D341Med (cell line): Measurements from ENCODE around the gene IBTK.
"Not testable (repeated sequence)": the region's sequence is repeated elsewhere in the genome, so short reads cannot be mapped to it uniquely, and the experiment has no call there.

Experiments
- DNase-seq: peaks from one replicate; pipeline ENCODE4 v3.0.0; 2012; ENCODE audit warnings: low spot score

IBTK gene

DNA sequence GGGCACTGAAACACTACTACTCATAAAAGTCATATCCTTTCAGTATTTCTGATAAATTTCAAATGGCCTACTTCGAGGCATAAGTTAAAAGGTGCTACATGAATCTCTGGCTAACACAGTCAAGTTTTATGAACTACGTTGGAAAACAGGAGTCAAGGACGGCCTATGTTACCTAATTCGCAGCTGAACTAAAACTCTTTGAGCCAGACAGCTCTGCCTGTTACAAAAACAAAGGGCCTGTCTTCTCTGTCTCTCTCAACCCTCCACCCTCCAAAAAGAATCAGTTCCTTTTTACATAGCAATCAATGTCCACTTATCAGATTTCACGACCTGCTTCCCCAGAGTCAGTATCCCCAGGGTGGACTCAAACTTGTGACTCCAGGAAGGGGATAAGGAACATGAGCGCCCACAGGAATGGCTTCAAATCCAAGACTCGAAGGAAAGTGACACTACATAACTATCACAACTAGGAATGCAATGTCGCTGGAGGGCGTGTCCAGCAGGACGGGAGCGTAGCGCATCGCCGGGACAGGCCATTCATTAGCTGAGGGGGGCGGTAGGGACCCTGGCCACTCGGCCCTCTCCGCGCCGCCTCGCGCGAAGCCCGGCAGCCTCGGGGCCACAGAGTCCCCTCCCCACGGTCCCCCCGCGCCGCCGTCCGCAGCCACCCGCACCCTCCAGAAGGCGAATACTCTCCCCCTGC, 591 bp downstream of the IBTK start:
- DNase-seq, result peak; percentile 80

DNA sequence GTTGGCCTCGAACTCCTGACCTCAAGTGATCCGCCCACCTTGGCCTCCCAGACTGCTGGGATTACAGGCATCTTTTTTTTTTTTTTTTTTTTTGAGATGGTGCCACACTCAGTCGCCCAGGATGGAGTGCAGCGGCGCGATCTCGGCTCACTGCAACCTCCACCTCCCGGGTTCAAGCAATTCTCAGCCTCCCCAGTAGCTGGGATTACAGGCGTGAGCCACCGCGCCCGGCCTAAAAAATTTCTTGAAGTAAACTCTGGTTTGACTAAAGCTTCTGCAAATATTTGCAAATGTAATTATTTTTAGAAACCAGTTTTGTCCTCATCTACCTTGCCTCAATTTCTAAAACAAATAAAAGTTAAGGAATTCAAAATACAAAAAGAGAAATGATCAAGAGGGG, 1.2 kb downstream of the IBTK start:
- no peak for DNase-seq

DNA sequence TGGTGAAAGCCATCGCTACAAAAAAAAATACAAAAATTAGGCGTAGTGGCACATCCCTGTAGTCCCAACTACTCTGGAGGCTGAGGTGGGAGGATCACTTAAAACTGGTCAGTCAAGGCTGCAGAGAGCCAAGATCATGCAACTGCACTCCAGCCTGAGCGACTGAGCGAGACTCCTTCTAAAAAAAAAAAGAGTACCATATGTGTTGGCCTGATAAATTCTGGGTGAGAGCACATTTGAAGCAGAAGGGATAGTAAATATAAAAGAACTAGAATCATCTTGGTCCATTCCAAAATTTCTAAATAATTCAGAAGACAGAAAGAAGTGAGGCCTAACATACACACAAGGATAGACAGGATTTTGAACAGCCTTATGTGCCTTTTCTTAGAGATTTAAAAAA, 2.2 kb downstream of the IBTK start:
- DNase-seq, result no peak

DNA sequence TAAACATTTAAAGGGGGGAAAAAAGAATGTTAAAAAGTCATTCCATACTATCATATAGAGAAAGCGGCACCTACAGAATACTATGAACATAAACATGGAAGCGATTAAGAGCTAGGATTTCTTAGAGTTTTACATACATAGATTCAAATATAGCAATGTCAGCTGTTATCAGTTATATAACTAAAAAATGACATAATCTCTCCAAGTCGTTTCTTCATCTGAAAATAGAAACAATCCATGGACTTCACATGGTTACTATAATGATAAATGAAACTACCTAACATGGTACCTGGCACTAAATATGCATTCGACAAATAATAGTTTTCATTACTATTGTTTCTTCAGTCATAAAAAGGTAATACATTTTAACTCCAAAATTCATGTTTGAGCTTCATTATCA, 3.7 kb downstream of the IBTK start:
- DNase-seq, result no peak

DNA sequence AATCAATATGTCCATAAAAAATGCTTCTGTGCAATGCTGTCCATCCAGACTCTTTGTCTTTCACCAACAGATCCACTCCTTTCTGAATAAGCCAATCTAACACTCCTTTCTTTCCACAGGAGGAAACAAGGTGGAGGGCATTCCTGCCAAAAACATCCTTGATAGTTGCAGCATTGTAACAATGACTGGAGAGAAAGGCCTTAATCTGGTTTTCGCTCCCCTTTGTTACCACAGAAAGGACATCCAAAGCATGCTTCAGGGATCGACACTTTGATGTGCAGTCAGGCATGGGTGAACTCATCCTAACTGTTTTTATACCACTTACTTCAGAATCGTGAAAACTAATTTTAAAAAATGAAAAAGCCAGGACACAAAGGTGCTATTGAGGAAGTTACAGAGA, 7.4 kb downstream of the IBTK start:
- no peak for DNase-seq

DNA sequence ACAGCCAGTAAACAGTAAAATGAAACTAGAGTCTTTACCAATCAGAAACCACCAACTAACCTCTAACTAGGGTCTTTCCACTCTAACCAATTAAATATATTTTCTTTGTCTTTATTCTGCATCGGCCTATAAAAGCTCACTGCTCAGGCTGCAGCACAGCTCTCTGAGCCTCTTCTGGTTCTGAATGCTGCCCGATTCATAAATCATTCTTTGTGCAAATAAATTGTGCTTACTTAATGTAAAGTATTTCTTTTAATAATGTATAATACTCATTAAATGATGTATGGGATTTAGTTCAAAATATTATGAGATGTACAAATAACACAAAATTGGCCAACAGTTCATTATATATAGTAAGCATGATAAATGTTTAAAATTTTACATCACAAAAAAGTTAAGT, 7.9 kb downstream of the IBTK start:
- no peak for DNase-seq

DNA sequence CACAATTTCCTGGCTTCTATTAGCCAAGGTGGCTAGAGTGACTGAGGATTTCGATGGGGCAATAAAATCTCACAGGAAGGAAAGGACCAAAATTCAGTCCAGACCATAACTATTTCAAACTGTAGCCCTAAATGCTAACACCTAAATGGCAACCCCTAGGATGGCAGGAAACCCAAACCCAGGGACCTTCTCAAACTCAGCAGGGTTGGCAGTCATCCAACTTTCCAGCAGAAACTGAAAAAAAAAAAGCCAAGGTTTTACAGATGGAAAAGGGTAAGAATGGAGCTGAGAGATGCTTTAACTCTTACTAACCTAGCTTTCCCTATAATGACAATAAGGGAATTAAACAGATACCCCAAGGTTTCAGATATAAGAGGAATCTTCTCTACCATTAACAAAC, 10.5 kb downstream of the IBTK start:
- no peak for DNase-seq

DNA sequence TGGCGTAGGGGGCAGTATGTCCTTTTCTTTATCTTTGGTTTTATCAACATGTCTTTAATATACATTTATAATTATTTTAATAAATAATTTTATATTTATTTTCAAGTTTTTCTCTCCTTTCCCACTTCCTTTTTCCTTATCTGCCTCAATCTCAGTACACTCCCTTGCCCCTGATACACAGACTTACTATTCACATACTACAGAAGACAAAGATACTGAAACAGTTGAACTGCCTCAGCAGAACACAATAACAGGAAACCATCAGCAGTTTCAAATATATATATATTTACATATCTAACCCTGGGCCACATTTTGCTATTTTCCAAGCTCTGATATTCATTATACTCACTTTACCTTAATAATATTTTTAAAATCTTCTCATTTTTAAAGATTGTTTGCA, 19.8 kb downstream of the IBTK start:
- no peak for DNase-seq

DNA sequence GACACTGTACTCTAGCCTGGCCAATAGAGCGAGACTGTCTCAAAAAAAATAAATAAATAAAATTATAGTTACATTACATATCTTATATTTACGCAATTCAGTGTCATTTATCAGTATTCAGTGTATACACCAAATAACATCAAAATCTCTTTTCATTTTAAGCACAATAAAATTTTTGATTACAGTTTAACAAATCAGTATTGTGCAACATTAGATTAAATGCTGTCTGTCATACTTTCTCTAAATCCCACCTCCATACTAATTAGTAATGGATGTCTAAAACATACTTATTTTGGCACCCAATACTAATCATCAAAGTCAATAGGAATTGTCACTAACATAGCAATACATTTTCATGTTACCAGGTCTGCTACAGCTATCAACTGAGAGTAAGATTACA, 27.4 kb downstream of the IBTK start:
- DNase-seq, result no peak

DNA sequence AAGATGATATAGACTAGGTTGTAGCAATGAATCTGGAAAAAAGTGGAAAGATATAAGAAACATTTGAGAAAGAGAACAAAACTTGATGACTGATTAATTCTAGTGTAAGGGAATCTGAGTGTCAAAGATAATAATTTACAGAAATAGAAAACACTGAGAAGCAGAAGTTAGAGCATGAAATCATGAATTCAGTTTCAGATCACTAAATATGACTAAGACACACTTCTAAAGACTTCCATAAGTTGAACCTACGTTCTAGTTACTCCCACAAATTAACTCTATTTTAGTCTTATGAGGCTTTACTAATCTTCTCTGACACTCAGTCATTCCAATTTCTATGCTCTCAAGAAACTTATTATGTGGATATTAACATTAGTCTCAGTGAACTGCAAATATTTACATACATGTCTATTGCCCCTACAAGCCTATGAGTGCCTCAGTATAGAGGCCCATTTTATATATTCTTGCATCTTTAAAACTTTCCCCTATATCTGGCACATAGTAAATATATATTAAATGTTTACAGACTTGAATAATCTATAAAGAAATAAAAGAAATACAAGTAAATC, 30.4 kb downstream of the IBTK start:
- DNase-seq, result no peak

DNA sequence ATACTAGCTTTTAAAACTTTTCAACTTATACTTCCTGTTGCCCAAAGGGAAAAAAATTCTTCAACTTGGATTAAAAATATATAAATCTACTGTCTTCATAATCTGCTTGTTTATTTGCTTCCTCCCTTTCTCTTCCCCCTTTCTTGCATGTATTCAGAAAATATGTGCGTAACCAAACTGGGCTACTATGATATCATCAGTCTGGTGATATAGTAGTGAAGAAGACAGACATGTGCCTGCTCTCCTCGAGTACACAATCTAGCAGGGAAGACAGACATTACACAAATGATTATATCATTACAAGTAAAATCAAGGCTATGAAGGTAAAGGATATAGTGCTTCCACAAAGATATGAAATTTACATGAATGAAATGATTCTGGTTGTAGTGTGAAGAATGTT, 31.0 kb downstream of the IBTK start:
- no peak for DNase-seq

DNA sequence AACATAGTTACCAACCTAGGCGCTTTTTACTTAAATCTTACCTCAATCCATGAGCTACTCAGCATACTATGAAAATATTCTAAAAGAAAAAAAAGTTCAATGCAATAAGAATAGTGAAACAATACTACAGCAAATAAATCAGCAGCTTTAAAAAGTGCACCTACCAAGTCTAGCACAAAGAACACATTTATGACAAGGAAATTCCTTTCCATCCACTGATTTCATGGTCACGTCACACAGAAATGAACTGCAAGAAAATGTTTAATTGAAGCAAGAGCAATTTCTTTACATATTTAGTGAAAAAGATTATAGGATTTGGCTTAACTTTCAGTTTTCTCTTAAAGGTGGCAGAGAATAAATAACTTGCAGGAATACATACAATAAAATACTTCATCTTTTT, 36.2 kb downstream of the IBTK start:
- no peak for DNase-seq

DNA sequence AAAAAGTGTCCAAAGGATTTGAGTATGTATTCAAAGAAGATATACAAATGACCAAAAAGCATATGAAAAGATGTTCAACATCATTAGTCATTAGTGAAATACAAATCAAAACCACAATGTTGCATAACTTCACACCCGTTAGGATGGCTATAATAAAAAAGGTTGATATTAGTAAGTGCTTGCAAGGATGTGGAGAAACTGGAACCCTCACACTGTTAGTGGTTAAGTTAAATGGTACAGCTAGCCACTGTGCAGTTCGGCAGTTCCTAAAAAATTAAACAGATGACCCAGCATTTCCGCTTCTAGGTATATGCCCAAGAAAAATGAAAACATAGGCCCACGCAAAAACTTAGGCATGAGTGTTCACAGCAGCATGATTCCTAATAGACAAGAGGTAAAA, 38.6 kb downstream of the IBTK start:
- DNase-seq, result no peak

DNA sequence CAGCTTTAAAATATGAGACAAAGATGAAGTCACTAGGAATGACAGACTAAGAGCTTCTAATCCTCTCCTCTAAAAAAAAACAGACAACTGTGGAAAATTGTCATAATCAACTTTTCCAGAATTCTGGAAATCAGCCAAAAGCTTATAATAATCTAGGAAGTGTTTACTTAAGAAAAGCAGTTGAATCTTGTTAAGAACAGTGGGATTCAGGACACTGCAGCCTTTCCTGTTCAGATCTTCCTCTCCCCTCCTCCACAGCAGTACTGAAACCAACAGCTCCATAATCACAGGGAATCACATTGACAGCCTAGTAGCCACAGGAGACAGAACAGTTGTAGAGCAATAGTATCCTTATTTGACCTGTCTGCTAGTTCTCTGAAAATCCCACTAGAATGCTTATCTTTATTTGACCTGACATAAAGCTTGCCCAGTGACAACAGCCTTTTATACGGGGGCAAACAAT, 41.6 kb downstream of the IBTK start:
- peak; percentile 51 for DNase-seq

DNA sequence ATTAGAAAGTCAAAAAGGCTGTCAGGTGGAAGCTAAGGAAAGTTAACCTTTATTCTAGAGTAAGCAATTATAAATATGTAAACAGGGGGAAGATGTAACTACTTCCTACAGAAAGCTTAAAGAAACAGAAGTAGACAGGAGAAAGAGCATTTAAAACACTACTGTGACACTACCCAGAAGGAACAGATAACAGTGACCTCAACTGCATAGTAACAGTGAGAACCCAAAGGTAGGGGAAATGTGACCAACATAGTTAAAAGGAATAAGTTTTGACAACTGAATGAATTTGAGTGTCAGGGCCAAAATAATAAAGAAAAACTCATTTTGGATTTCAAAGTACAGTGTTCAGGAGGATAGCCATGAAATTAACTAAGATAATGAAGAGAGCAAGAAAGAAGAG, 43.5 kb downstream of the IBTK start:
- DNase-seq, result no peak

DNA sequence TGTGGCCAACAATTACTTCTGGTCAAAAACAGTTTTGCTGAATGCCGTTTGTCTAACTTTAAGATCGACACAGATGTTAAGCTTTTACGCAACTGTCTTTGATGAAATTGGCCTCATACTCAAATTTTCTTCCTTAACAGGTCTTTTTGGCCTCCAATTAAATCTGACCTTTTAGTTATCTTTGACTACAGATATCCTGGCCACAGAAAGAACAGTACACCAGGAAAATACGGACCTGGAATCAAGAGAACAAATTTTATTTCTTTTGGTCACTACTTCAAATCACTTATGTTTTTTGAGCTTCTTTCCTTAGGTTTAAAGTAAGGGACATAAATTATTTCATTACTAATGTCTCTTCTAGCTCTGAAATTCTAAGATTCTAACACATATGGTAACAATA, 49.8 kb downstream of the IBTK start:
- no peak for DNase-seq

DNA sequence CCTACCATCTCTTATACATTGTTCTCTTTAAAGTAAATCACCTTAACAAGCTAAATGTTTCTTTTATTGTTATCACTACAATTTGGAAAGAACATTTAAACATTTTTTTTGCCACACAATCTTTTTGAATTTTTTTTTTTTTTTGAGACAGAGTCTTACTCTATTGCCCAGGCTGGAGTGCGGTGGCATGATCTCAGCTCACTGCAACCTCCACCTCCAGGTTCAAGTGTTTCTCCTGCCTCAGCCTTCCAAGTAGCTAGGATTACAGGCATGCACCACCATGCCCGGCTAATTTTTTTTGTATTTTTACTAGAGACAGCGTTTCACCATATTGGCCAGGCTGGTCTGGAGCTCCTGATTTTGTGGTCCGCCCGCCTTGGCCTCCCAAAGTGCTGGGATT, 50.3 kb downstream of the IBTK start:
- DNase-seq, result not testable (repeated sequence)

DNA sequence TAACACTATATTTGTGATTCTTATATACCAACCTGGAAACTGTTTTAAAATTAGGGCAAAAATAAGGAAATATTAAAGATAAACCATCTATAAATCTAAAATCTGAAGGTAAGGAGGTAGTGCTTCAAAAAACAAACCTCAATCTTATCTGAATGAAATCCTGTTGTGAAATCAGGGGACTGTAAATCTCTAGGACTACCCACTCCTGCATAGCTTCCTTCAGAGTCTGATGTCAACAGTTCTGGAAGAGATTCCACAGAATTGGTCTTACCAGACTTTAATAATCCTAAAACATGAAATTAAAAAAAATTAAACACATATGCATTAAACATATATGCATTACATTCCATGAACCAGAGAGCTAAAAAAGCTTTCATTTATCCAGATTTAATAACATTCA, 51.4 kb downstream of the IBTK start:
- no peak for DNase-seq

DNA sequence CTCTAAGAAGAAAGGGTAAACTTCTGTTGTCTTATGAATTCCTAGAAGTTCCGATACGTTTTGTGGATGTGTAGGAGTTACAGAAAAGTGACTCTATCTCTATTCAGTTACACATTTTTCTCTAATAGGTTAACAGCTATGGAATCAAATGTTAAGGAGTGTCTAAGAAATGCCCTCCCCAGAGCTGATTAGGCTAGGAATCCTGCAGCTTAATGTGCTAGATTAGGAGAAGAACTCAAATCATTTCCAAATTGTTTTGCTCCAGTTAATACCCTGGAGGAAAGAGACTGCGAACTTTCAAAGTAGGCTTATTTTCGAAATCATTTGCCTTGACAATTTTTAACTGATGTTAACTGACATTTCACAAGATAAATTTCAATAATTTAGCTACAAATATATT, 51.9 kb downstream of the IBTK start:
- DNase-seq, result no peak

DNA sequence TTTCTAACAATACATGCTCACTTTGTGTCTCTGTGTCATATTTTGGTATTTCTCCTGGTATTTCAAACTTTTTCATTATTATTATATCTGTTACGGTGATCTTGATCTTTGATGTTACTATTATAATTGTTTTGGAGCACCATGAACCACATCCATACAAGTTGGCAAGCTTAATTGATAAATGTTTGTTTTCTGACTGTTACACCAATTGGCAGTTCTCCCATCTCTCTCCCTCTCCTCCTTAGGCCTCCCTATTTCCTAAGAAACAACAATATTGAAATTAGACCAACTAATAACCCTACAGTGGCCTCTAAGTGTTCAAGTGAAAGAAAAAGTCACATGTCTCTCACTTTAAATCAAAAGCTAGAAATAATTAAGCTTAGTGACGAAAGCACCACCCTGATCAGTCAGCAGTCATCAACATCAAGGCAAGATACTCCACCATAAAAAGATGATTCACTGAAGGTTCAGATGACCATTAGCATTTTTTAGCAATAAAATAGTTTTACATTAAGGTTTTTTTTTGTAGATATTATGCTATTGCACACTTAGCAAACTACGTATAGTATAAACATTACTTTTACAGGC, 61.5 kb downstream of the IBTK start:
- DNase-seq, result no peak

DNA sequence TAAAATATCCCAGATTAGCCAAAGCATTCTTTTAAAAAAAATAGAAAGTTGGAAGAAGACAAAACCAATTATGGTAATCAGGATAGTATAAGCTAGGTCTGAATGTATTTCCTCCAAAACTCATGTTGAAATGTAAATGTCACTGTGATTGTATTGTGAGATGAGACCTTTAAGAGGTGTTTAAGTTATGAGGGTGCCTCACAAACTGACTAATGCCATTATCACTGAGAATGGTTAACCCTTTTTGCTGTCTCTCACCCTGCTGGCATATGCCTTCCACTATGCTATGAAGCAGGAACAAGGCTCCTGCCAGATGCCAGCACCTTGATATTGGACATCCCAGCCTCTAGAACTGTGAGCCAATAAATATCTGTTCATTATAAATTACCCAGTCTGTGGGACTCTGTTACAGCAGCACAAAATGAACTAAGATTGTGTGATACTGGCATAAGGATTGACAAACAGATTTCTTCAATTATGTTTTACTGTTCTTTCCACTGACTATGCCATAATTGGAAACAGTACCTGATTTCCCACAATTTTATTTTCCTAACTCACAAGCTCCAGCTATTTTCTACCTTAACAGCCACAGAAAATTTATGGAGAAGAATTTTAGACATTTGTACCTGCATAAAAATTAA, 63.8 kb downstream of the IBTK start:
- DNase-seq, result no peak

DNA sequence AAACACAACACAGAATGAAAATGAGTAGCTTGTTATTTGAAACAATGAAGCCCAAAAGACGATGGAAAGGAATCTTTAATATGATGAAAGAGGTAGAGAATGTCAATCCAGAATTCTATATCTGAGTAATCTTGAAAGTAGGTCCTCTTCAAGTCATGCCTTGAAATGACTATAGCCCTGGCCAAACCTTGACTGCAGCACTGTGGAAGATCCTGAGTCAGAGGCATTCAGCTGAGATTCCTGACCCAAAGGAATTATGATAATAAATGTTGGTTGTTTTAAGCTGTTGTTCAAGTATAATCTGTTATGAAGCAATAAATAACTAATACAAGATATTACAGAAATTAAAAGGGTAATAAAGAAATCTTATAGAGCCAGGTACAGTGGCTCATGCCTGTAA, 64.8 kb downstream of the IBTK start:
- DNase-seq, result no peak

DNA sequence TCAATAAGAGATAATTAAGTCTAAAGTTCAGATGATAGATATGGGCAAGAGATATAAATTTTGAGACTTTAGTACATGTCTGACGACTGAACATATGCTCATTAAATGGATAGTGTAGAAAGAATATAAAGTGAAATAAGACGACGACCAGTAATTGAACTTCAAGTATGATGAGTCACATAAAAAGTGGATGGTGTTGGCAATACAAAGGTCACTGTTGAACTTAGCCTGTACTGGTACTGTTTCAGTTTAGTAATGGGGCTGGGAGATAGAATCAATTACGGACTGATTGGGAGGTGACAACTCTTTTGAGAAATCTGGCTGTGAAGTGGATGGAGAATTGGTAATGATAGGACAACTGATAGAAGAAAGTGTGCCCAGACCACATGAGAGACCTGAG, 68.1 kb downstream of the IBTK start:
- DNase-seq, result no peak

DNA sequence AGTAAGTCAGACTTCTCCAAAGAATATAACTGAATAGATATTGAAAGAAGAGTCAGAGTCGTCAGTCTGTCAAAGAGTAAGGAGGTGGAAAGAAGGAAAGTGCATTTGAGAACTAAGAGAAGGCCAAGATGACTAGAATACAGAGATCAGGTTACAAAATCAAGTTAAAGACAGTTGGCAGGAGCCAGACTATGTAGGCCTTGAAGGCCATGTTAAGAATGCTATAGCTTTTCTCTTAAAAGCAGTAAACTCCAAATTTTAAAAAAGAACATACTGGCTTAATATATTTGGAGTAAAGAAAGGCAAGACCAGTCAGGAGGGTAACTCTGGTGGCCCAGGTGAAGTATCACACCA, 68.8 kb downstream of the IBTK start:
- DNase-seq, result no peak
